Stimulated activated CD4-positive, alpha-beta T cell treated with anti-CD3 and anti-CD28 coated beads, Interleukin-4, amount 100 ng/mL, for 4 hours (primary cell): ENCODE data around the gene DYNC1I2.
"Not testable (repeated sequence)": the region's sequence is repeated elsewhere in the genome, so short reads cannot be mapped to it uniquely, and the experiment has no call there.

Experiments used
- DNase-seq, 2 experiments: peaks; one replicate each; pipeline ENCODE4 v3.0.0-alpha.2; 2020

The DYNC1I2 gene

DNA sequence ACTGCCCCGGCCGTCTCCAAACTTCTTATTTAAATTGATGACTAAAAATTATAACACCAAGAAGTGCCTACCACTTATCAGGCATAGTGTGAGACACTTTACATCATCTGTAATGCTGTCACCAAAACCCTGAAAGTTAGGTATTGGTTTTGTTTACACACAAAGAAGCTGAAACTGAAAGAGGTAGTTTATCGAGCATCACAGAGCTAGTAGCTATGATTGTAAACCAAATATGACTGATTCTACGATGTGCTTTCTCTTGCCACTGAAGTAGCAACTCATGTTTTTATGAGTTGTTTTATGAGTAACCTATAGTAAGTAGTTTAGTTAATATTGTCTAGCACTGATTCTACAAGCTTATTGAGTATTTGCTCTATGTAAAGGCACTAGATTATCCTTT lies 31.5 kb downstream of the DYNC1I2 start:
- DNase-seq, result no peak

DNA sequence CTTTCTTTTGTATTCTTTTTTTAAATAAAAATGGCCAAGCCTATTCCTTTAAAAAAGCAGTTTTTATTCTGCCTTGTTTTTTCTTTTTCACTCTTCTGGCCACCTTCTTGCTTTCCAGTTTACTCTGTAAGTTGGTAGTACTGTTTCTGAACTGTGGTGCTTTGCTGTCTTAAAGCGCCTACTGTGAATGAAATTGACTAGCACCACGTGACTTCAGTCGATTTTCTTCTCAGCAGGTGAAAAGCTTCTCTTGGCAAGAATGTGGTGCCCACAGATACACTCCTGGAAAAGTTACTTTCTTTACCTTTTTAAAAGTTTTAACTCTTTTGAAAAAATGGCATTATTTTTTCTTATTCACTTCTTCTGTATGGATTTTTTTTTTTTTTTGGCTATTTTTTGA lies 32.4 kb downstream of the DYNC1I2 start:
- no peak for DNase-seq

DNA sequence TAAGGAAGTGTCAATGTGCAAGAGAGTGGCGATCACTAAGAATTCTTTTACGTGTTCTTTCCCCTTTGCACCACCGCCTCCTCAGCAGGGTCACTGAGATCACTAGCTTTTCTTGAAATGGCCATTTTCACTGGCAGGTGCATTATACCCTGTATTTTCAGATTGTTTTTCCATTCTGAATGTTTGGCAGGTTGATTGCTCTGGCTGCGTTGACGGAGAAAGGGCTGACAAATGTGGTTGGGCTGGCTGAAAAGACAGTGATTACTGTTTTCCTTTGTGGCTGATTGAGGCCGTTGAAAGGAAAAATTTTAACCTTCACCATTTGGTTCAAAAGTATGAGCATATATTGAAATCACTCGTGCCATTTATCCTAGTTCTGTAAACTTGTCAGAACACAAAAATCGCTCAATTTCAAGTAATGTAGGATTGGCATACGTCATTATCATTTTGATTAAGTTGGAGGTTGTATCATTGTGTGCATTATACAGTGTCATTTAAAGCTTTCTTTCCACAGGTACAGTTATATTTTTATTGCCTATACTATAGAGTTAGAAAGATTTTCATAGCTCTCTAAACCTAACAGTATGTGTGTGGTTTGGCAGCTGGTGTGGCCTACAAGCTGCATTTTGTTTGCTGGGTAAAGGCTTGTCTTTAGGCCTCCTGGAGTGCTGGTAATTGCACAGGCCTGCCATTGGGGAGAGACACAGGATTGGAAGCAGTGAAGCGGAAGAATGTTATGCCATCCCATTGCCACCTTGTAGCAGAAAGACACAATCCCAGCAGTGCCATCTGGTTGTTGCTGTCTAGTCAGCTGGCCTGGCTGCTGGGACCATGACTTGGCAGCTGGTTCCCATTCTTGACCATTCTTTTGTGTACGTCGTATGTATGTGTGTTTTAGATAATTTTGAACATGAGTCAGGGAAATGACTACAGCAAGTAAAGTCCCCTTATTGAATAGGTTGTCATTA lies 36.7 kb downstream of the DYNC1I2 start:
- DNase-seq, result no peak

DNA sequence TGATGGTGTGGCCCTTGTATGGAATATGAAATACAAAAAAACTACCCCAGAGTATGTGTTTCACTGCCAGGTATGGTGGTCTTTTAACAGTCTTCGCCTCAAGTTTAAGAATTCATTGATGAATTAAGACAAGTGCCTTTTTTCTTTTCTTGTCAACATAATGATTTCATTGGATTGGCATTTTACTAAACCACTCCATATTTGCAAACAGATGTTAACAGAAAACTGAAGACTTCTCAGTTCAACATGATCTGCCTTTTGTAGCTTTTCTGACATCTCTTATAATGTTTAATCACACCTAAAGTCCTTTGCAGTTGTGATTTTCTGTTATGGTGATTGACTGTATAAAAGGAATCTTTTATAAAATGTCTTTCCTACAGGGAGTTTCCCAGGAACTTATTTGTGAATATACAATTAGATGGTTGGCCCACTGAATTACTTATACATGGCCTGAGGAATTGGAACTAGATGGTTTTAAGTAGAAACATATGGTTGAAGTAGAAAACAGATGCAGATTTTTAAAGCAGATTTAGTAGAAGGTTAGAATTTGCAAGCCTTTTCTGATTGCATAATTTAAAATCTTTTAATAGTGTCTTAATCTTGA lies 39.7 kb downstream of the DYNC1I2 start:
- no peak for DNase-seq

DNA sequence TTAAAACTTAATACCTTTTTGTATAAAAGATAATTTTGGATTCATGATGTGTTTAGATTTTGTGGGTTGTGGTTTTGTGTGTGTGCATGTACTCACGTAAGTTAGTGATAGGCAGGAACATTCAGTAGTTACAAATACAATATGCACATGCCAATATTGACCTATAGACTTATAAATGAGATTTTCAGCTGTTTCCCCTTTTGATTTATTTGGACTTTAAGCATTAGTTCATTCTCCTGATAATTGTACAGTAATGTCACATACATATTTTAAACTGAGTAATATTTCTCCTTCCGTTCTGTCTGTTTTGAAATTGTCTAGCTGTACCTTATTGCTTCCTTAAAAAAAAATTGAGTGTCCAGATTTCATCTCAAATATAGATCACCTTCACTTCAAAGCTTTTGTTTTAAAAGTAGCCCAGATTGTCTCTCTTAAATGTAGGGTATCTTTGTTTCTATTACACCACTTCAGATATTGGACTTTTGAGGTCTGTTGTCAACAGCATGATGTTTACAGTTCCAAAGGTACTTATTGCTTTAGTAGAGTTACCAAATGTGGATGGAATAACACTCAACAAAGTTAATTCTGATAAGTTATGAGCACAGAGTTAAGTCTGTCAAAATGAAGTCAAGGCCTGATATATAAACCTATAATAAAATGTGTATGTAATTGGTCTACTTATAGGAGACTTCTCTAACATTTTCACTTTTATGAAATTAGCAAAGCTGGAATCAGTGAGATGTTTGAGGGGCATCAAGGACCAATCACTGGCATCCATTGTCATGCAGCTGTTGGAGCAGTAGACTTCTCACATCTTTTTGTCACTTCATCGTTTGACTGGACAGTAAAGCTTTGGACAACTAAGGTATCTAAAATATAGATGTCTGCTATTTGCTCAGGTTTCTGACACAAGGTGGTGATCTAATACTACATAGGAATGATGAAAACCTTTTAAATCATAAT lies 42.0 kb downstream of the DYNC1I2 start:
- no peak for DNase-seq

DNA sequence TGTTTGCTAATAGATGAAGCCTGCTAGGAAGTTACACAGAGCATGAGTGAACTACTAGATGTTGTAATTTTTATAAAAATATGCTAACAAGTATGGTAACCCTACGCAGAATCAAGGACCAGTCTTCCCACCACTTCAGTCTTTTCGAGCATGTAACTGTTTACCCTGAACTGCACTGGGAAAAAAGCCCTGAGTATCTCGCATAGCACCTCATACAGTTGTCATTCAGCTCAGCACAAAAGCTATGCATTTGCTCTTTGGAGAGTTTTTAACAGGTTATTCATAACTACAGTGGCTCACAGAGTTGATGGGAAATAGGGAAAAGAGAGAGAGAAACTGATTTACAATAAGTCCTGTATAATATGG lies 42.7 kb downstream of the DYNC1I2 start:
- no peak for DNase-seq

DNA sequence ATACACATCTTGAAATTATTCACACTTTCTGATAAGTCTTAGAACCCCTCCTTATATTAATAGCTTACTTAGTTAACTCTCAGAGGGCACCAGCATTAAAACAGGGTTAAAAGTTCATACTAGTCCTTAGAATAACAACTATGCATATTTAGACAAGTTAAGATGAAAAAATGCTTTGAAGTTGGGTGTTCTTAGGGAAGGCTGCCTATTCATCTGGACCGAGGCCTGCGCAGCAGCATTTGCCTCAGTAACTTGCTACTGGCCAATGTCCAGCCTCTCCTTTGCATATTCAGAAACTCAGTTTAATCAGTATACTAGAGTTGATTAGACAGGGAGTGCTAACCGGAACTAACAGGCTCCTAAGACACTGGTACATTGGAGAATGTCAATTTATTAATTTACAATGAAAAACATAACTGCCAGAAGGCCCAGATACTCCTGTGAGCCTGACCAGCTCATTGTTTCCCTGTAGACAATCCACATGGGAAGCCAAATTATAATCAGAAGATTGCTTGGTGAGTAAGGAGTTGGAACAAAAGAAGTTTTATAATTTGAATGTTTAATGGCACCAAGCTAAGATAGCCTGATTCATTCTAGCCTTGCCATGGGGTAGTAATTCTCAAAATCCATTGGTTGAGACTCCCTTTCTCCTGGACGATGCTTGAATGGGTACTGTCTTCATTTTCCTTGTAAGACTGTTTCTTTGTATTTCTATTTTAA lies 48.9 kb downstream of the DYNC1I2 start:
- no peak for DNase-seq

DNA sequence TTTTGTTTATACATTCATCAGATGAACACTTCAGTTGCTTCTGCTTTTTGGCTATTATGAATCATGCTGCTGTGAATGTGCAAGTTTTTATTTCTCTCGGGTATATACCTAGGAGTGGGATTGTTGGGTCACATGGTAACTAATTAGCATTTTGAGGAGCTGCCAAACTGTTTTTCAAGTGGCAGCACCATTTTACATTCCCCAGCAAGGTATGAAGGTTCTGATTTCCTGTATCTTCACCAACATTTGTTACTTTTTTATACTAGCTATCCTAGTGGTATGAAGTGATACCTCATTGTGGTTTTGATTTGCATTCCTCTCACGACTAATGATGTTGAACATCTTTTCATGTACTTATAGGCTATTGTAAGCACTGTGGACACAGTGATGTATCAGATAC lies 53.9 kb downstream of the DYNC1I2 start:
- DNase-seq, result no peak

DNA sequence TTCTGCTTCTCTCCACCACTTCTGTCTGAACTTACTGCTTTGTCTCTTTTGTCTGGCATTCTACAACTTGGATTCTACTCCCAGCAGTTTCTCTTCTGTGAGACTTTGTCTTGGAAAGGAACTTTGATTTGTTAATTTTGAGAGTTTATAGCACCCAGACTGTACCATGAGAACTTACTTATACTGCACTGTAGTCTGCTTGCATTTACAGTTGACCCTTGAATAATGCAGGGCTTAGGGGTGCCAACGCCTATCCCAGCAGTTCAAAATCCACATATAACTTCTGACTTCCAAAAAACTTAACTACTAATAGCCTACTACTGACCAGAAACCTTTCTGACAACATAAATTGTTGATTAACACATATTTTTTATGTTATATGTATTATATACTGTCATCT lies 55.5 kb downstream of the DYNC1I2 start:
- no peak for DNase-seq

DNA sequence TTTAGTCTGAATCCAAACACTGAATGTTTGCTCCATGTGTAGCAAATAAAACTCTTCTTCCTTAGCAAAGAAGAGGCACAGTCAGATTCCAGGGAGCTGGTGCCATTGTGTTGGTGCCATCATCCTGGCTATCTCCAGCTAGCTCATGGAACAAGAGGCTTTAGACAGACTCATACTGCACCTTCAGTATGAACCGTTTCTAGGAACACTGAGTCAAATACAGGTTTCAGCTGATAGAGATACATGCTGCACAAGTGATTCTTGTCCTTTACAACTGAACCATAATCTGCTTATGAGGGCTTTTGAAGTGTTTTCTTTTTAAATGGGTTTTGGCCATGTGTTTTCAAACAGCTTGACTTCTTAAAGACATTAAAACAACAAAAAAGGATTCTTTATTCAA lies 57.9 kb downstream of the DYNC1I2 start:
- DNase-seq, result no peak

DNA sequence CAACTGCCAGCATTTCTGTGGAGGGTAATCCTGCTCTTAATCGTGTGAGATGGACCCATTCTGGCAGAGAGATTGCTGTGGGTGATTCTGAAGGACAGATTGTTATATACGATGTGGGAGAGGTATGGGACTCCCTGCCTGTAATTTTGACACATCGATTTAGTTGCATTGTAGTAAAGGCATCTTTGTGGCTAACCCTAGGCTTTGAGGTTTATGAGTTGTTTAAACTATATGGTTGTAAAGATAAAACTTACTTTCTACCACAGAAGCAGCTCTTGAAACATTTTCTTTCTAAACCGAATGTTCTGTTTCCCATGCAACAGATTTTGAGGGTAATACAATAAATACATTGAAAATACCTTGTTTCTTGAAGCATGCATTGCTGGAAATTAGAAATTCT lies 58.5 kb downstream of the DYNC1I2 start:
- DNase-seq, result no peak

DNA sequence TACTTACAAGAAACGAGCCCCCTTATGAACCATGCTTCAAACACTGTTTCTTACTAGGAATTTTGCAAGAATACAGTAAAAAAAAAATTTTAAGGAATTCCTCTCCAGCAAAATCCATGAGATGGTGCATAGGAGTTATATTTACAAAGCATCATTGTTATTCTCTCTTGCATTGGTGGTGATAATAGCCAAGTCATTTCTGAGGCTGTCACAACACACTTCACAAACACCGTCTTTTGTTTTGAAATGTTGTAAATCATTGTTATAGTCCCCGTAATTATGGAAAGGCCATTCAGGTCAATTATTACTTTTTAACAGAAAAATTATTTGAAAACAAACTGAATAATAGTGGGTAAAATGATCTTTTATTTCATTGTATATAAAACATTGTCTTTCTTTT lies 60.1 kb downstream of the DYNC1I2 start:
- no peak for DNase-seq

DNA sequence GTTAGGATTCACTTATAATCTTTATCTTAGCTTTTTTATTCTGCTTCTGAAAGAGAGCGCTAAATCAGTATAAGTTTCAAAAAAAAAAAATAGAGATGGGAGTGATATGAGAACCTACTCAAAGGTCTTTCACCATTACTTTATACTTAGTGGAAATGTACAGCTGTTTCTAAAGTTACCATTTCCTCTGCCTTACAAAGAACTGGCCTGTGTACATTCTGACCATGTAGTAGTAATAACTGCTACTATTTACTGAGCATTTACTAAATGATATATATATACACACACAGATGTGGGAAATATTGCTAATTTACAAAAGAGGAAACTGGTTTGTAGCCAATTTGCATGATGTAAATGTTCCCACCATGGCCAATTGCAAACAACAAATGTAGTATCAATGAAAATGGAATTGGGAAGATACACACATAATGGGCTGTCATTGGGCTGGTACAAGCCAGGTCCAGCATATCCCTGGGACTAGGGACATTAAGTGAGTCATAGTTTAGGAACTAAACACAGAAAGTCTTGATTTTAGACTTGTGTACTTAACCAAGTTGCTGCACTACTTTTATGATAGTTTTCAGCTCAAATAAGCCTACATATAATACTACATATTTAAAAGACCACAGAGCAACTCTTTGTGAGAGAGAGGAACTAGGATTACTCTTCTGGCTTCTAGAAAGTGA lies 67.1 kb downstream of the DYNC1I2 start:
- DNase-seq, result no peak

DNA sequence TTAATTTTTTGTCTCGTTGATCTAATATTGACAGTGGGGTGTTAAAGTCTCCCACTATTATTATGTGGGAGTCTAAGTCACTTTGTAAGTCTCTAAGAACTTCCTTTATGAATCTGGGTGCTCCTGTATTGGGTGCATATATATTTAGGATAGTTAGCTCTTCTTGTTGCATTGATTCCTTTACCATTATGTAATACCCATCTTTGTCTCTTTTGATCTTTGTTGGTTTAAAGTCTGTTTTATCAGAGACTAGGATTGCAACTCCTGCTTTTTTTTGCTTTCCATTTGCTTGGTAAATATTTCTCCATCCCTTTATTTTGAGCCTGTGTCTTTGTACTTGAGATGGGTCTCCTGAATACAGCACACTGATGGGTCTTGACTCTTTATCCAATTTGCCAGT lies 71.5 kb downstream of the DYNC1I2 start:
- not testable (repeated sequence) for DNase-seq

DNA sequence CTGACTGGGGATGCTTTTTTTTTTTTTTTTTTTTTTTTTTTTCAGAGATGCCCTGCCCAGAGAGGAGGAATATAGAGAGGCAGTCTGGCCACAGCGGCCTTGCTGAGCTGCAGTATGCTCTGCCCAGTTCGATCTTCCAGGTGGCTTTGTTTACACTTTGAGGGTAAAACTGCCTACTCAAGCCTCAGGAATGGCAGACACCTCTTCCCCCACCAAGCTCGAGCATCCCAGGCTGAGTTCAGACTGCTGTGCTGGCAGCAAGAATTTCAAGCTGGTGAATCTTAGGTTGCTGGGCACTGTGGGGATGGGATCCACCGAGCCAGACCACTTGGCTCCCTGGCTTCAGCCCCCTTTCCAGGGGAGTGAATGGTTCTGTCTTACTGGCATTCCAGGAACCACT lies 73.9 kb downstream of the DYNC1I2 start:
- not testable (repeated sequence) for DNase-seq

DNA sequence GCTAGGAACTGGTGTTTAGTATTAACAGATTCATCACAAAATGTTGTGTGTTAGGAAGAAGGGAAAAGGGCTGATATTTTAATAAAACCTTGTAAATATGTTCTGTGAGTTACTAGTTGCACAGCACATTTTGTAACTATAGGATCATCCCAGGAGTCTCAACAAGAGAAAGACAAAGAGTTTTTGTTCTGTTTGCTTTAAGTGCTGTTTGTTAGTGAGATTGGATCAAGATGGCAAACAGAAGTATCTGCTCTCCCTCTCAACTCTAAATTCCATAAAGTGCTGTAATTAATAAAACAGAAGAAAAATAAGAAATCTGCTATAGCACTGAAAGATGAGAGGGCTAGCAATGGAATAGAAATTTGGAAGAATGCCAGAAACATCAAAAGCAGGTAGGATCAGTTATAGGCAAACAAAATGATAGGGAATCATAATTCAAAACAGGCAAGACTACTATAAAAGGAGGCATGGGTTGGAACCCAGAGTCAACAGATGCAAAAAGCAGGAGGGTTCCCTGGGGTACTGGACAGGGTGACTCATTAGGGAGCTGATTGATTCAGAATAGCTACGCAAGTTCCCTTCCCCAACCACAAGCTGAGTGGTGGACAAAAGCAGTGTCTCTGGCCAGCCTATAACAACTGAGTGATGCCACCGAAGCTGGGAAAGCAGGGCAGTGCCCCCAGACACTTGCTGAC lies 75.8 kb downstream of the DYNC1I2 start:
- no peak for DNase-seq

DNA sequence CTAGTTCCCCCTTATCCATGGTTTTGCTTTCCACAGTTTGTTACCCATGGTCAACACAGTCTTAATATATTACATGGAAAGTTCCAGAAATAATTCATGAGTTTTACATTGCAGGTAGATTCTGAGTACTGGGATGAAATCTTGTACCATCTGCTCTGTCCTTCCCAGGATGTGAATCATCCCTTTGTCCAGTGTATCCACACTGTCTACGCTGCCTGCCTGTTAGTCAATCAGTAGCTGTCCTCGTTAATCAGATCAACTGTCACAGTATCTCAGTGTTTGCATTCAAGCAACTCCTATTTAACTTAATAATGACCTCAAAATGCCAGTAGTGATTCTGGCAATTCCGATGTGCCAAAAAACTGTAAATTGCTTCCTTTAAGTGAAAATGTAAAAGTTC lies 76.3 kb downstream of the DYNC1I2 start:
- no peak for DNase-seq

DNA sequence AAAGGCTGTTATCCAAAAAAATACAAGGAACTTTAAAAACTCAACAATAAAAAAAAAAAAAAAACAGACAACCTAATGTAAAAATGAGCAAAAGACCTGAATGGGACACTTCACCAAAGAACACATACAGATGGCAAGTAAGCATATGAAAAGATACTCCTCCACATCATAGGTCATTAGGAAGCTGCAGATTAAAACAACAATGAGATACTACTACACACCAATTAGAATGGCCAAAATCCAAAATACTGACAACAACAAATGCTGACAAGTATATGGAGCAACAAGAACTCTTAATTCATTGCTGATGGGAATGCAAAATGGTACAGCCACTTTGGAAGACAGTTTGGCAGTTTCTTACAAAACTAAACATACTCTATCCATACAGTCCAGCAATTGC lies 84.2 kb downstream of the DYNC1I2 start:
- DNase-seq, result no peak

DNA sequence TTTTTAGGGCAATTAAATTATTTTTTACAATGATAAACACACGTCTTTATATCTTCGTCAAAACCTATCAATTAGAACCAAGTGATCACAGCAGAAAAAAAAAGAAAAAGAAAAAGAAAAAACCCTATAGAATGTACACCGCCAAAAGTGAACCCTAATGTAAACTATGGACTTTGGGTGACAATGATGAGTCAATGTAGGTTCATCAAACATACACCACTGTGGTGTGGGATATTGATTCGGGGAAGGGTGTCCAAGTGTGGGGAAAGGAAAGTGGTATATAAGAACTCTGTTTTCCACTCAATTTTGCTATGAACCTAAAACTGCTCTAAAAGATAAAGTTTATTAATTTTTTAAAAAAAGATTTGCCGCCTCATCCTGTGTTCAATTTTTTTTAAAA lies 85.1 kb downstream of the DYNC1I2 start:
- no peak for DNase-seq

DNA sequence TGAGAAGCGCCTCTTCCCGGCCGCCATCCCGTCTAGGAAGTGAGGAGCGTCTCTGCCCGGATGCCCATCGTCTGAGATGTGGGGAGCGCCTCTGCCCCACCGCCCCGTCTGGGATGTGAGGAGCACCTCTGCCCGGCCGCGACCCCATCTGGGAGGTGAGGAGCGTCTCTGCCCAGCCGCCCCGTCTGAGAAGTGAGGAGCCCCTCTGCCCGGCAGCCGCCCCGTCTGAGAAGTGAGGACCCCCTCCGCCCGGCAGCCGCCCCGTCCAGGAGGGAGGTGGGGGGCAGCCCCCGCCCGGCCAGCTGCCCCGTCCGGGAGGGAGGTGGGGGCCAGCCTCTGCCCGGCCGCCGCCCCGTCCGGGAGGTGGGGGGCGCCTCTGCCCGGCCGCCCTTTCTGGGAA lies 87.3 kb downstream of the DYNC1I2 start:
- not testable (repeated sequence) for DNase-seq

DNA sequence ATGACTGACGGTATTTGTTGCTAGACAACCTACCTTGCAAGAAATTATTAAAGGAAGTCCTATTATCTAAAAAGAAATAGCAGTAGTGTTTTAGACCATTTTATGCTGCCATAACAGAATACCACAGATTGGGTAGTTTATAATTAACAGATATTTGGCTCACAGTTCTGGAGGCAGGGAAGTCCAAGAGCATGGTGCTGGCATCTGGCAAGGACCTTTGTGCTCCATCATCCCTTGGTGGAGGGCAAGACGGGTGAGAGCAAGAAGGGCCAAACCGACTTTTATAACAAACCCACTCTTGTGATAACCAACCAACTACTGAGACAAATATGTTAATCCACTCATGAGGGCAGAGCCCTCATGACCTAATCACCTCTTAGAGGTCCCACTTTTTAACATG lies 91.2 kb downstream of the DYNC1I2 start:
- DNase-seq, result no peak
